HepG2 (cell line): ENCODE results near the gene KLHL35.

Experiments used
- CTCF ChIP-seq: sonication (generic); formaldehyde crosslinking; IDR thresholded peaks from 2 replicates; pipeline ENCODE4 v1.5.0; 2020; ENCODE audit warnings: mild to moderate bottlenecking, missing genetic modification reagents, moderate library complexity
- JUNB ChIP-seq: sonication (generic); formaldehyde crosslinking; IDR thresholded peaks from 2 replicates; pipeline ENCODE4 v1.8.0; 2022; ENCODE audit warnings: missing genetic modification reagents, mild to moderate bottlenecking, borderline replicate concordance
- REST ChIP-seq, 2 experiments: IDR thresholded peaks; 2 replicates each; pipeline ENCODE4 v1.6.1; 2011 to 2012; ENCODE audit warnings: low read length in 2 of 2, borderline replicate concordance in 1 of 2, low read depth in 1 of 2, mild to moderate bottlenecking in 1 of 2, moderate library complexity in 1 of 2
- ZHX1 ChIP-seq: sonication (generic); formaldehyde crosslinking; IDR thresholded peaks from 2 replicates; pipeline ENCODE4 v1.8.1; 2022; ENCODE audit warnings: low read depth, mild to moderate bottlenecking, missing genetic modification reagents
- ZNF292 ChIP-seq: sonication (generic); formaldehyde crosslinking; IDR thresholded peaks from 2 replicates; pipeline ENCODE4 v1.8.1; 2022; ENCODE audit warnings: mild to moderate bottlenecking, low read depth, missing genetic modification reagents, borderline replicate concordance
- ZNF501 ChIP-seq: sonication (generic); formaldehyde crosslinking; IDR thresholded peaks from 2 replicates; pipeline ENCODE4 v1.5.1; 2020; ENCODE audit warnings: mild to moderate bottlenecking, moderate library complexity, missing genetic modification reagents
- ZNF761 ChIP-seq: sonication (generic); formaldehyde crosslinking; conservative IDR thresholded peaks from 2 replicates; pipeline ENCODE4 v1.4.0; 2020; ENCODE audit warnings: mild to moderate bottlenecking, missing genetic modification reagents
- ZNF780A ChIP-seq: sonication (generic); formaldehyde crosslinking; IDR thresholded peaks from 2 replicates; pipeline ENCODE4 v1.8.0; 2022; ENCODE audit warnings: mild to moderate bottlenecking, missing genetic modification reagents, moderate library complexity
- ZNF883 ChIP-seq: sonication (generic); formaldehyde crosslinking; IDR thresholded peaks from 2 replicates; pipeline ENCODE4 v1.5.1; 2020; ENCODE audit warnings: mild to moderate bottlenecking, missing genetic modification reagents; ENCODE audit errors: not compliant biosample characterization

- TF ChIP-seq ZNF501 (CRISPR knock-in tag) (no peak), ZNF761 (CRISPR knock-in tag) (no peak), CTCF (no peak), ZNF883 (CRISPR knock-in tag) (no peak), JUNB (CRISPR knock-in tag) (no peak), ZNF780A (CRISPR knock-in tag) (no peak), REST (IDR thresholded peaks at IDR 0.05; ENCODE audit: borderline replicate concordance in 1 of 2, low read depth in 1 of 2, low read length in 2 of 2) (no peak), ZNF292 (no peak), ZHX1 (no peak)
These were observed 8.6 kb downstream of the KLHL35 start for GRCh38 chr11:75424396-75424795.
